ENCODE measurements around the gene IRF2BP2. TPM values are rescaled to one million over a fixed set of nuclear protein-coding genes. Genes with fewer than 3 reads are reported as not detected.

Gene IRF2BP2
- total and polyA plus RNA-seq, 2 of the 13 experiments (the other 11 are each of a cell fraction or from before 2014, with no cell fraction given), result 140 to 147 TPM

DNA sequence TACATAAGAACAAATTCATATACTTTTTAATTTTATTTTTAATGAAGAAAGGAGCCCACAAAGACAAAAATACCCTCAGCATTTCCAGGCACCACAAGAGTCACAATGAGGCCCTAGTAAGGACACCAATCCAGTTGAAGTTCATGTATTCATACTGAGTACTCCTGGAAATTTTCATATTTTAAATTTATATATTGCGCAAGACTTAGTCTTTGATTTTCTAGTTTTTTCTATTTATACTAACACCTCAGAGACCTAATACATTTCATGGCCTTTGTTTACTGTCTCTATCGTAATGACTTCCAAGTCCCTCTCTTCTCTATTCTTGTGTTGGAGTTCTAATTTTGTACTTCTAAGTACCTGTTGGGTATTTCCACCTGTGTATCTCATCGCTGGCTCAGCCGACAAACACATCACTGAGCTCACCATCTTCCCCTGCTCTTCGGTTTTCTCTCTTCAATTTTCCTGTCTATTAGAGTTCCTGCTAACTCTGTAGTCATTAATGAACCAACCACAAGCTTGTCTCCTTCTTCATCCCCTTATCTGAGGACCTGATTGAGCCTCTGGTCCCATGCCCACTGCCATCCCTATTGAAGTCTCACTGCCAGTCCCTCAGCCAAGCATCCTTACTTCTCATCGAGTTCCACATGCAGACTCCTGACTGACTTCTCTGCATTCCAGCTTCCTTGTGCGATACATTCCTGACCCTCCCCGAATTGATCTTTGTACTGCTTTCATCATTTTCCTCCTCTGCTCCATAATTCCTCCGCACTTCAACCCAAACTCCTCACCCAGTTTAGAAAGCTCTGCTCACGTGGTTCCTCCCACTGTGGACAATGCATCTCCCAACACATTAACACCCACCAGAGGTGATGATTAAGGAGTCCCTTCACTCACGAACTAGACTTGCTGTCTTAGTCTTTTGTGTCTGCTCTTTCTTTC, 17.3 kb upstream of the IRF2BP2 start (continued):
- TF ChIP-seq, protein P1, sequence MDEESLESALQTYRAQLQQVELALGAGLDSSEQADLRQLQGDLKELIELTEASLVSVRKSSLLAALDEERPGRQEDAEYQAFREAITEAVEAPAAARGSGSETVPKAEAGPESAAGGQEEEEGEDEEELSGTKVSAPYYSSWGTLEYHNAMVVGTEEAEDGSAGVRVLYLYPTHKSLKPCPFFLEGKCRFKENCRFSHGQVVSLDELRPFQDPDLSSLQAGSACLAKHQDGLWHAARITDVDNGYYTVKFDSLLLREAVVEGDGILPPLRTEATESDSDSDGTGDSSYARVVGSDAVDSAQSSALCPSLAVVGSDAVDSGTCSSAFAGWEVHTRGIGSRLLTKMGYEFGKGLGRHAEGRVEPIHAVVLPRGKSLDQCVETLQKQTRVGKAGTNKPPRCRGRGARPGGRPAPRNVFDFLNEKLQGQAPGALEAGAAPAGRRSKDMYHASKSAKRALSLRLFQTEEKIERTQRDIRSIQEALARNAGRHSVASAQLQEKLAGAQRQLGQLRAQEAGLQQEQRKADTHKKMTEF (CRISPR knock-in tag; IDR thresholded peaks at IDR 0.05), result 0 out of 2 replicates have a peak, but pooled peaks have one; percentile 26
- no peak for TF ChIP-seq SRY (CRISPR knock-in tag; IDR thresholded peaks at IDR 0.05)
- no peak for TF ChIP-seq ZC3H4 (CRISPR knock-in tag; IDR thresholded peaks at IDR 0.05; ENCODE audit: borderline replicate concordance)
- peak; percentile 42; the same call in 1 of the 2 replicates for TF ChIP-seq SALL1 (CRISPR knock-in tag; IDR thresholded peaks at IDR 0.05)
- TF ChIP-seq, protein P2, sequence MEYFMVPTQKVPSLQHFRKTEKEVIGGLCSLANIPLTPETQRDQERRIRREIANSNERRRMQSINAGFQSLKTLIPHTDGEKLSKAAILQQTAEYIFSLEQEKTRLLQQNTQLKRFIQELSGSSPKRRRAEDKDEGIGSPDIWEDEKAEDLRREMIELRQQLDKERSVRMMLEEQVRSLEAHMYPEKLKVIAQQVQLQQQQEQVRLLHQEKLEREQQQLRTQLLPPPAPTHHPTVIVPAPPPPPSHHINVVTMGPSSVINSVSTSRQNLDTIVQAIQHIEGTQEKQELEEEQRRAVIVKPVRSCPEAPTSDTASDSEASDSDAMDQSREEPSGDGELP (IDR thresholded peaks at IDR 0.05; ENCODE audit: borderline replicate concordance, low read depth), result no peak
- no peak for TF ChIP-seq ELF4 (CRISPR knock-in tag; IDR thresholded peaks at IDR 0.05; ENCODE audit: borderline replicate concordance)
- 0 out of 2 replicates have a peak, but pooled peaks have one; percentile 25 for TF ChIP-seq ZKSCAN5 (CRISPR knock-in tag; IDR thresholded peaks at IDR 0.05)
- TF ChIP-seq, protein P3, sequence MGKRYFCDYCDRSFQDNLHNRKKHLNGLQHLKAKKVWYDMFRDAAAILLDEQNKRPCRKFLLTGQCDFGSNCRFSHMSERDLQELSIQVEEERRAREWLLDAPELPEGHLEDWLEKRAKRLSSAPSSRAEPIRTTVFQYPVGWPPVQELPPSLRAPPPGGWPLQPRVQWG (CRISPR knock-in tag; IDR thresholded peaks at IDR 0.05; ENCODE audit: borderline replicate concordance, low read depth), result no peak
- TF ChIP-seq, protein P4, sequence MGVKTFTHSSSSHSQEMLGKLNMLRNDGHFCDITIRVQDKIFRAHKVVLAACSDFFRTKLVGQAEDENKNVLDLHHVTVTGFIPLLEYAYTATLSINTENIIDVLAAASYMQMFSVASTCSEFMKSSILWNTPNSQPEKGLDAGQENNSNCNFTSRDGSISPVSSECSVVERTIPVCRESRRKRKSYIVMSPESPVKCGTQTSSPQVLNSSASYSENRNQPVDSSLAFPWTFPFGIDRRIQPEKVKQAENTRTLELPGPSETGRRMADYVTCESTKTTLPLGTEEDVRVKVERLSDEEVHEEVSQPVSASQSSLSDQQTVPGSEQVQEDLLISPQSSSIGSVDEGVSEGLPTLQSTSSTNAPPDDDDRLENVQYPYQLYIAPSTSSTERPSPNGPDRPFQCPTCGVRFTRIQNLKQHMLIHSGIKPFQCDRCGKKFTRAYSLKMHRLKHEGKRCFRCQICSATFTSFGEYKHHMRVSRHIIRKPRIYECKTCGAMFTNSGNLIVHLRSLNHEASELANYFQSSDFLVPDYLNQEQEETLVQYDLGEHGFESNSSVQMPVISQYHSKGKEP (CRISPR knock-in tag; IDR thresholded peaks at IDR 0.05), result no peak
- TF ChIP-seq, protein P5, sequence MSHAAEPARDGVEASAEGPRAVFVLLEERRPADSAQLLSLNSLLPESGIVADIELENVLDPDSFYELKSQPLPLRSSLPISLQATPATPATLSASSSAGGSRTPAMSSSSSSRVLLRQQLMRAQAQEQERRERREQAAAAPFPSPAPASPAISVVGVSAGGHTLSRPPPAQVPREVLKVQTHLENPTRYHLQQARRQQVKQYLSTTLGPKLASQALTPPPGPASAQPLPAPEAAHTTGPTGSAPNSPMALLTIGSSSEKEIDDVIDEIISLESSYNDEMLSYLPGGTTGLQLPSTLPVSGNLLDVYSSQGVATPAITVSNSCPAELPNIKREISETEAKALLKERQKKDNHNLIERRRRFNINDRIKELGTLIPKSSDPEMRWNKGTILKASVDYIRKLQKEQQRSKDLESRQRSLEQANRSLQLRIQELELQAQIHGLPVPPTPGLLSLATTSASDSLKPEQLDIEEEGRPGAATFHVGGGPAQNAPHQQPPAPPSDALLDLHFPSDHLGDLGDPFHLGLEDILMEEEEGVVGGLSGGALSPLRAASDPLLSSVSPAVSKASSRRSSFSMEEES (CRISPR knock-in tag; IDR thresholded peaks at IDR 0.05), result peak; percentile 28; the same call in 1 of the 2 replicates
- TF ChIP-seq ZMYM4 (CRISPR knock-in tag; IDR thresholded peaks at IDR 0.05), result no peak; the same call in 1 of the 2 replicates
- TF ChIP-seq MXD4 (CRISPR knock-in tag; IDR thresholded peaks at IDR 0.05), result no peak
- no peak for TF ChIP-seq SALL2 (CRISPR knock-in tag; IDR thresholded peaks at IDR 0.05)
- 0 out of 2 replicates have a peak, but pooled peaks have one; percentile 38 for TF ChIP-seq THAP11 (CRISPR knock-in tag; IDR thresholded peaks at IDR 0.05)
- peak; percentile 41; the same call in 1 of the 2 replicates for TF ChIP-seq RARA (CRISPR knock-in tag; IDR thresholded peaks at IDR 0.05)
- TF ChIP-seq, protein P6, sequence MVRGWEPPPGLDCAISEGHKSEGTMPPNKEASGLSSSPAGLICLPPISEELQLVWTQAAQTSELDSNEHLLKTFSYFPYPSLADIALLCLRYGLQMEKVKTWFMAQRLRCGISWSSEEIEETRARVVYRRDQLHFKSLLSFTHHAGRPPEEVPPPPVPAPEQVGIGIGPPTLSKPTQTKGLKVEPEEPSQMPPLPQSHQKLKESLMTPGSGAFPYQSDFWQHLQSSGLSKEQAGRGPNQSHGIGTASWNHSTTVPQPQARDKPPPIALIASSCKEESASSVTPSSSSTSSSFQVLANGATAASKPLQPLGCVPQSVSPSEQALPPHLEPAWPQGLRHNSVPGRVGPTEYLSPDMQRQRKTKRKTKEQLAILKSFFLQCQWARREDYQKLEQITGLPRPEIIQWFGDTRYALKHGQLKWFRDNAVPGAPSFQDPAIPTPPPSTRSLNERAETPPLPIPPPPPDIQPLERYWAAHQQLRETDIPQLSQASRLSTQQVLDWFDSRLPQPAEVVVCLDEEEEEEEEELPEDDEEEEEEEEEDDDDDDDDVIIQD (CRISPR knock-in tag; IDR thresholded peaks at IDR 0.05; ENCODE audit: low read depth), result peak; percentile 50; the same call in 1 of the 2 replicates
- no peak for TF ChIP-seq HDAC1 (CRISPR knock-in tag; IDR thresholded peaks at IDR 0.05)

Measured in HepG2 (cell line).